Adrenal gland (tissue), 12 donors: ENCODE results near the gene KIF26A. TPM values are rescaled to one million over a fixed set of nuclear protein-coding genes. Genes with fewer than 3 reads are reported as not detected.

Experiments
- DNase-seq, 7 donors: peaks; one replicate each; pipeline ENCODE4 v3.0.0-alpha.2; 2019 to 2020
- H3K27ac ChIP-seq, 5 donors: fragments of 200-600 bp; sonication (generic) in 4 of 5; 1 replicate in 3 of 5; 2 replicates in 2 of 5; pipeline versions ENCODE4 v1.5.1 to v1.8.0; 2016 to 2020; ENCODE audit warnings: mild to moderate bottlenecking in 1 of 5
- H3K27me3 ChIP-seq: fragments of 200-600 bp; 2 replicates; pipeline ENCODE4 v1.8.0; 2021
- H3K36me3 ChIP-seq, 2 donors: fragments of 200-600 bp; replicated peaks in 1 of 2; 1 replicate in 1 of 2; 2 replicates in 1 of 2; pipeline versions ENCODE4 v1.5.1 to v1.8.0; 2018 to 2022
- H3K4me1 ChIP-seq, 2 donors: fragments of 200-600 bp; replicated peaks in 1 of 2; 1 replicate in 1 of 2; 2 replicates in 1 of 2; pipeline versions ENCODE4 v1.5.1 to v1.8.0; 2018 to 2021
- H3K4me3 ChIP-seq, 4 donors: fragments of 200-600 bp; sonication (generic) in 3 of 4; one replicate each; pipeline ENCODE4 v1.5.1; 2016 to 2018
- H3K9me3 ChIP-seq, 3 donors: fragments of 200-600 bp; sonication (generic) in 1 of 3; replicated peaks in 1 of 3; 1 replicate in 2 of 3; 2 replicates in 1 of 3; pipeline versions ENCODE4 v1.5.1 to v1.8.0; 2016 to 2021
- POLR2A ChIP-seq, 2 donors: fragments of 450-650 bp; IDR thresholded peaks; one replicate each; pipeline ENCODE4 v1.6.1; 2017; ENCODE audit warnings: antibody characterized with exemption in 2 of 2, mild to moderate bottlenecking in 2 of 2, moderate library complexity in 1 of 2
- WGBS, 4 donors: extraction: QIAGEN DNeasy Blood & Tissue Kit in 2 of 4; methylation state at CpG; one replicate each; pipeline versions ENCODE4 v1.1.5 to v1.1.7; 2013 to 2017; 5-methylcytosine and 5-hydroxymethylcytosine counted together
- intact Hi-C, 2 donors: fragments of 100-400 bp; cut with DNase I; formaldehyde crosslinking; loops; one replicate each; pipeline versions ENCODE4 v1.14.1 to v1.15.0; 2022 to 2023
- microRNA counts, 2 donors: library from miRNA; unstranded; fragments of <30 nt; microRNA quantifications; one replicate each; lab custom pipeline; 2016
- microRNA-seq, 3 donors: library from miRNA; unstranded; fragments of <30 nt; microRNA quantifications; one replicate each; pipeline ENCODE4, GENCODE V29; 2017 to 2020
- polyA plus RNA-seq, 3 donors: library from polyadenylated mRNA; stranded (reverse); fragments of 200-250 nt in 2 of 3; fragments of 350-450 nt in 1 of 3; fragmentation: Illumina TruSeq in 1 of 3; extraction: RNeasy Lipid Tissue Mini Kit (QIAGEN cat#74804) in 1 of 3; gene quantifications; one replicate each; pipeline ENCODE4 v1.2.3, GENCODE V29; 2013 to 2014
- small RNA-seq, 2 donors: library from RNA; depleted of rRNA; stranded (forward); fragments of <200 nt; gene quantifications; one replicate each; pipeline ENCODE3, GENCODE V24; 2016
- total RNA-seq, 9 donors: library from RNA; depleted of rRNA in 4 of 9; stranded (reverse); fragments of >200 nt in 4 of 9; fragments of 120-200 nt in 1 of 9; fragmentation: NEBNext Ultra II Directional in 1 of 9; extraction: Animal tissue kit (Norgen Biotek cat#: 25700) in 1 of 9; gene quantifications; one replicate each; pipeline versions ENCODE4 v1.1.0 to v1.2.4, GENCODE V29; 2013 to 2023
- TF ChIP-seq, protein P1 (sequence below), 6 experiments: fragments of 450-650 bp in 4 of 6; fragments of 200-600 bp in 2 of 6; sonication (generic) in 1 of 6; IDR thresholded peaks; 1 replicate in 5 of 6; 2 replicates in 1 of 6; pipeline versions ENCODE4 v1.5.1 to v1.8.0; 2016 to 2021; ENCODE audit warnings: antibody characterized with exemption in 6 of 6, mild to moderate bottlenecking in 2 of 6, moderate library complexity in 1 of 6
- donor health status: healthy with polysubstance abuse.
- donor health status: Bipolar disorder and iron deficiency.
- donor health status: DM: yes; HTN: yes; CAD: no.
- donor health status: DM: no; HTN: no; CAD: no.
- donor health status: DM: no; HTN: no; CAD: no.
- donor health status: DM: yes; HTN: yes; CAD: no.

Gene KIF26A
- total and polyA plus RNA-seq, 12 donors: 0.49 to 23.9 (median 6.5) TPM

DNA sequence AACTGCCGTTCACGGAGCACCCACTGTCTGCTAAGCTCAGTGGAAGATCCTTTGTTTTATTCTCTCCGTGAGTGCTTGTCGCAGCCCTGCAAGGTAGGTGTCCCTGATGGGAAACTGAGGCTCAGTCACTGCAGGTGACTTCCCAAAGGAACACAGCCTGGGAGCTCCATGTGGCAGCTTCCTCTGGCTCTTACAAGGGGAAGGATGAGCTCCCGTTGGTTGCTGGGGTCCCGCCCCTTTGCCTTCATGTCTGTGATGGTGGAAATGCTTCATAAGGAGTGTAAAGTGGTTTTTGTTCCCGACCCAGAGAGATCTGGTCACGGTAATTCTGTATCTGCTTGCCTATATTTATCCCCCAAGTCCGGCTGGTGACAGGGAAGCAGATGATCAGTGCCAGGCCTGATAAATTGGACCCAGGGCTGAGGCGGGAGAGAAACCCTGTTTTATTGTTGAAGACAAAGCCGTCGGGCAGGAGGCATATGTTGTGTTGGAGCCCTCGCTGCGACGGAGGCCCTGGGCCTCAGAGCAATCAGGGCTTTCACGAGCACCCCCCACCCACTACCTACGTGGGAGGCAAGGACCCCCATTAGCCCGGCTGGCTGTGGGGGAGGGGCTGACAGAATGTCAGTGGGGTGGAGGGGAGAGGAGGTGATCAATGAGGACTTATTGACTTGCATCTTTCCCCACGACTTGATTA lies 91.9 kb downstream of the KIF26A start:
- peak overlapping the region in 1 of 5 donors; percentile 45 for H3K27ac ChIP-seq
- no peaks in the 10 kb centered on the region for H3K4me1 ChIP-seq
- H3K36me3 ChIP-seq: no peaks in the 10 kb centered on the region
- H3K9me3 ChIP-seq: peaks cover 0 to 13% (median 0%) of the 10 kb centered on the region in 3 donors
- H3K4me3 ChIP-seq: no peak overlapping the region
- intact Hi-C loops: no loop called here
- no peak for TF ChIP-seq POLR2A (IDR thresholded peaks at IDR 0.05)
- TF ChIP-seq, protein P1, sequence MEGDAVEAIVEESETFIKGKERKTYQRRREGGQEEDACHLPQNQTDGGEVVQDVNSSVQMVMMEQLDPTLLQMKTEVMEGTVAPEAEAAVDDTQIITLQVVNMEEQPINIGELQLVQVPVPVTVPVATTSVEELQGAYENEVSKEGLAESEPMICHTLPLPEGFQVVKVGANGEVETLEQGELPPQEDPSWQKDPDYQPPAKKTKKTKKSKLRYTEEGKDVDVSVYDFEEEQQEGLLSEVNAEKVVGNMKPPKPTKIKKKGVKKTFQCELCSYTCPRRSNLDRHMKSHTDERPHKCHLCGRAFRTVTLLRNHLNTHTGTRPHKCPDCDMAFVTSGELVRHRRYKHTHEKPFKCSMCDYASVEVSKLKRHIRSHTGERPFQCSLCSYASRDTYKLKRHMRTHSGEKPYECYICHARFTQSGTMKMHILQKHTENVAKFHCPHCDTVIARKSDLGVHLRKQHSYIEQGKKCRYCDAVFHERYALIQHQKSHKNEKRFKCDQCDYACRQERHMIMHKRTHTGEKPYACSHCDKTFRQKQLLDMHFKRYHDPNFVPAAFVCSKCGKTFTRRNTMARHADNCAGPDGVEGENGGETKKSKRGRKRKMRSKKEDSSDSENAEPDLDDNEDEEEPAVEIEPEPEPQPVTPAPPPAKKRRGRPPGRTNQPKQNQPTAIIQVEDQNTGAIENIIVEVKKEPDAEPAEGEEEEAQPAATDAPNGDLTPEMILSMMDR (IDR thresholded peaks at IDR 0.05): no peak
- H3K27me3 ChIP-seq: no peaks in the 10 kb centered on the region
- peak in 1 of 7 donors; percentile 65 for DNase-seq
- 68 to 78% (median 76%) methylated on average over 15 to 19 of the region's 19 CpGs for WGBS, 4 donors

MicroRNAs within 50 kb of the gene (microRNA counts, 767-probe panel; counts per million panel counts)
- microRNA hsa-miR-203 (lab: Ali Mortazavi, UCI): 0 counts per million in 2 donors

Small RNA genes within 50 kb of the gene (microRNA-seq; reads per million reads assigned to microRNA genes)
- gene MIR203A: 0 reads per million in 3 donors
- 0 reads per million in 3 donors for gene MIR203B

Small RNA genes within 50 kb of the gene (small RNA-seq; reads per million reads assigned to genes)
- gene MIR203A: 3.0 to 8.6 reads per million in 2 donors

Other genes starting within 250 kb of the KIF26A start
- gene TDRD9, start 210.1 kb upstream of the KIF26A start, total RNA-seq: 1 to 10 TPM in 8 of 9 donors, under 1 TPM in 1; 0.06 to 7.0 (median 2.6) TPM
- gene TDRD9, start 210.1 kb upstream of the KIF26A start, polyA plus RNA-seq: 1 to 10 TPM; 2.2 to 7.8 (median 5.8) TPM
- gene RD3L, start 196.1 kb upstream of the KIF26A start, total RNA-seq: not detected
- not detected for gene RD3L, start 196.1 kb upstream of the KIF26A start, polyA plus RNA-seq
- 1 to 10 TPM in 7 of 9 donors, under 1 TPM in 2; 0.17 to 9.1 (median 3.2) TPM for gene ASPG, start 52.9 kb upstream of the KIF26A start, total RNA-seq
- gene ASPG, start 52.9 kb upstream of the KIF26A start, polyA plus RNA-seq: 1 to 10 TPM in 2 of 3 donors, under 1 TPM in 1; 0.07 to 7.6 (median 6.0) TPM